CD14-positive monocyte (primary cell): ENCODE results near the gene MDGA2. TPM values are rescaled to one million over a fixed set of nuclear protein-coding genes. Genes with fewer than 3 reads are reported as not detected.

ENCODE experiments used
- DNase-seq, 3 donors: peaks; one replicate each; pipeline ENCODE4 v3.0.0-alpha.2; 2011 to 2022
- H2AFZ ChIP-seq: 2 replicates; pipeline ENCODE4 v1.6.0; 2012; ENCODE audit warnings: mild to moderate bottlenecking, low read depth, low read length, inconsistent platforms; ENCODE audit not compliant: insufficient read depth, poor library complexity, severe bottlenecking
- H3K27ac ChIP-seq, 2 donors: 1 replicate in 1 of 2; 2 replicates in 1 of 2; pipeline ENCODE4 v1.5.1; 2012 to 2013; ENCODE audit warnings: low read length in 2 of 2, control low read depth in 1 of 2, inconsistent platforms in 1 of 2, low read depth in 1 of 2, mild to moderate bottlenecking in 1 of 2
- H3K27me3 ChIP-seq, 2 donors: one replicate each; pipeline versions ENCODE4 v1.6.0 to v1.6.1; 2011 to 2013; ENCODE audit warnings: low read length in 2 of 2; ENCODE audit not compliant: control insufficient read depth in 2 of 2, insufficient read depth in 2 of 2
- H3K36me3 ChIP-seq, 2 donors: replicated peaks in 1 of 2; 1 replicate in 1 of 2; 2 replicates in 1 of 2; pipeline versions ENCODE4 v1.5.1 to v1.6.1; 2012 to 2013; ENCODE audit warnings: low read length in 2 of 2, control low read depth in 1 of 2, inconsistent platforms in 1 of 2, mild to moderate bottlenecking in 1 of 2; ENCODE audit not compliant: insufficient read depth in 2 of 2, control insufficient read depth in 1 of 2
- H3K4me1 ChIP-seq, 2 donors: 1 replicate in 1 of 2; 2 replicates in 1 of 2; pipeline versions ENCODE4 v1.5.1 to v1.6.1; 2012 to 2013; ENCODE audit warnings: low read length in 2 of 2, control low read depth in 1 of 2, inconsistent platforms in 1 of 2, mild to moderate bottlenecking in 1 of 2, moderate library complexity in 1 of 2; ENCODE audit not compliant: insufficient read depth in 2 of 2, control insufficient read depth in 1 of 2
- H3K4me2 ChIP-seq: replicated peaks from 2 replicates; pipeline ENCODE3; 2012; ENCODE audit warnings: low read length, moderate library complexity, mild to moderate bottlenecking; ENCODE audit not compliant: poor library complexity, severe bottlenecking; ENCODE audit errors: extremely low read depth
- H3K4me3 ChIP-seq, 3 experiments: fragments of 200-600 bp in 1 of 3; sonication (generic) in 1 of 3; replicated peaks in 1 of 3; 1 replicate in 2 of 3; 2 replicates in 1 of 3; pipeline ENCODE4 v1.5.1; 2011 to 2013; ENCODE audit warnings: low read length in 3 of 3, mild to moderate bottlenecking in 3 of 3, control low read depth in 2 of 3, low read depth in 2 of 3, inconsistent platforms in 1 of 3, moderate library complexity in 1 of 3
- H3K79me2 ChIP-seq: 2 replicates; pipeline ENCODE4 v1.6.0; 2012; ENCODE audit warnings: mild to moderate bottlenecking, control low read depth, inconsistent platforms, low read length, moderate library complexity; ENCODE audit not compliant: insufficient read depth
- H3K9ac ChIP-seq: 2 replicates; pipeline ENCODE4 v1.6.0; 2017; ENCODE audit warnings: low read length, mild to moderate bottlenecking; ENCODE audit not compliant: insufficient read depth, poor library complexity, severe bottlenecking
- H3K9me3 ChIP-seq, 2 donors: replicated peaks in 1 of 2; 1 replicate in 1 of 2; 2 replicates in 1 of 2; pipeline versions ENCODE4 v1.5.1 to v1.6.1; 2012 to 2013; ENCODE audit warnings: low read length in 2 of 2, control low read depth in 1 of 2; ENCODE audit not compliant: control insufficient read depth in 1 of 2, insufficient read depth in 1 of 2
- H4K20me1 ChIP-seq: 2 replicates; pipeline ENCODE4 v1.6.0; 2012; ENCODE audit warnings: mild to moderate bottlenecking, low read length, control low read depth, moderate library complexity; ENCODE audit not compliant: insufficient read depth
- H3K27ac Mint-ChIP-seq, 7 donors: one replicate each; pipeline ENCODE4 v1.8.0; 2020; ENCODE audit warnings: mild to moderate bottlenecking in 7 of 7, mixed read lengths in 7 of 7, moderate library complexity in 6 of 7, inconsistent platforms in 2 of 7
- H3K27me3 Mint-ChIP-seq, 3 donors: one replicate each; pipeline ENCODE4 v1.8.0; 2021 to 2022; ENCODE audit warnings: low read depth in 3 of 3, mild to moderate bottlenecking in 3 of 3, mixed read lengths in 3 of 3, moderate library complexity in 3 of 3, inconsistent platforms in 1 of 3
- H3K36me3 Mint-ChIP-seq, 2 donors: one replicate each; pipeline ENCODE4 v1.8.0; 2020; ENCODE audit warnings: mixed read lengths in 2 of 2, inconsistent platforms in 1 of 2, mild to moderate bottlenecking in 1 of 2
- H3K4me1 Mint-ChIP-seq: one replicate; pipeline ENCODE4 v1.8.0; 2020; ENCODE audit warnings: mild to moderate bottlenecking, mixed read lengths
- H3K4me3 Mint-ChIP-seq, 2 donors: one replicate each; pipeline ENCODE4 v1.8.0; 2020; ENCODE audit warnings: mild to moderate bottlenecking in 2 of 2, mixed read lengths in 2 of 2, moderate library complexity in 1 of 2
- H3K9me3 Mint-ChIP-seq, 7 donors: one replicate each; pipeline ENCODE4 v1.8.0; 2020 to 2022; ENCODE audit warnings: mixed read lengths in 7 of 7, mild to moderate bottlenecking in 6 of 7, moderate library complexity in 6 of 7, inconsistent platforms in 2 of 7
- WGBS: methylation state at CpG from one replicate; pipeline ENCODE4 v1.1.5; 2013; ENCODE audit warnings: missing lambda C conversion rate; ENCODE audit not compliant: insufficient coverage; 5-methylcytosine and 5-hydroxymethylcytosine counted together
- intact Hi-C, 2 donors: fragments of 100-400 bp; cut with micrococcal nuclease; formaldehyde crosslinking; loops; one replicate each; pipeline versions ENCODE4 v1.15.0 to v1.15.1; 2023
- polyA plus RNA-seq, 3 donors: library from polyadenylated mRNA; depleted of rRNA in 1 of 3; unstranded in 2 of 3; stranded (reverse) in 1 of 3; fragments of 300-500 nt in 2 of 3; fragments of >200 nt in 1 of 3; fragmentation: Illumina TruSeq in 2 of 3; gene quantifications; 1 replicate in 2 of 3; 2 replicates in 1 of 3; pipeline ENCODE4 v1.2.3, GENCODE V29; 2012 to 2021
- TF ChIP-seq, protein P1 (sequence below): fragments of 200-600 bp; IDR thresholded peaks from one replicate; pipeline ENCODE4 v1.8.0; 2022; ENCODE audit warnings: antibody characterized with exemption, mild to moderate bottlenecking

MDGA2 gene
- polyA plus RNA-seq, 3 donors = not detected

DNA sequence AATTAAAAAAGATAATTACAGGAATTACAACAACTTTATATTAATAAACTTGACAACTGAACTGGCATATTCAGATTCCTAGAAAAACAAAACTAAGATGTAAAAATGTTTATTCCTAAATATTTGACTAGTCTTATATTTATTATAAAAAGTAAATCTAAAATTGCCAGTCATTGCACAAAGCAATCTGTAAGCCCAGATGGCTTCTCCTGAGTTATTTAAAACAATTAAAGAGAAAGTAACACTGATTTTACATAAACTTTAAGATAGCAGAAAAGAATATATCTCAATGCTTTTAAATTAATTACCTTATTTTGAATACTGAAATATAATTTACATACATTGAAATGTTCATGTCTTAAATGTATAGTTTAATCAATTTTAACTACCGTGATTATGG lies 589.7 kb downstream of the MDGA2 start:
- Mint-ChIP-seq H3K27ac (no peak overlapping the region), H3K9me3 (peaks cover 0 to 2% (median 0%) of the 10 kb centered on the region in 7 donors), H3K36me3 (no peaks in the 10 kb centered on the region), H3K4me1 (no peaks in the 10 kb centered on the region), H3K4me3 (no peak overlapping the region), H3K27me3 (no peaks in the 10 kb centered on the region)
- Histone ChIP-seq H3K4me3 (no peak overlapping the region), H3K79me2 (no peaks in the 10 kb centered on the region), H3K9ac (no peak overlapping the region), H2AFZ (no peak overlapping the region), H3K4me1 (no peaks in the 10 kb centered on the region), H3K27ac (no peak overlapping the region), H3K9me3 (no peaks in the 10 kb centered on the region), H4K20me1 (no peaks in the 10 kb centered on the region), H3K36me3 (no peaks in the 10 kb centered on the region), H3K4me2 (no peak overlapping the region), H3K27me3 (no peaks in the 10 kb centered on the region)
- no CpG with 5 or more reads among the region's 1 CpG for WGBS
- TF ChIP-seq, protein P1, sequence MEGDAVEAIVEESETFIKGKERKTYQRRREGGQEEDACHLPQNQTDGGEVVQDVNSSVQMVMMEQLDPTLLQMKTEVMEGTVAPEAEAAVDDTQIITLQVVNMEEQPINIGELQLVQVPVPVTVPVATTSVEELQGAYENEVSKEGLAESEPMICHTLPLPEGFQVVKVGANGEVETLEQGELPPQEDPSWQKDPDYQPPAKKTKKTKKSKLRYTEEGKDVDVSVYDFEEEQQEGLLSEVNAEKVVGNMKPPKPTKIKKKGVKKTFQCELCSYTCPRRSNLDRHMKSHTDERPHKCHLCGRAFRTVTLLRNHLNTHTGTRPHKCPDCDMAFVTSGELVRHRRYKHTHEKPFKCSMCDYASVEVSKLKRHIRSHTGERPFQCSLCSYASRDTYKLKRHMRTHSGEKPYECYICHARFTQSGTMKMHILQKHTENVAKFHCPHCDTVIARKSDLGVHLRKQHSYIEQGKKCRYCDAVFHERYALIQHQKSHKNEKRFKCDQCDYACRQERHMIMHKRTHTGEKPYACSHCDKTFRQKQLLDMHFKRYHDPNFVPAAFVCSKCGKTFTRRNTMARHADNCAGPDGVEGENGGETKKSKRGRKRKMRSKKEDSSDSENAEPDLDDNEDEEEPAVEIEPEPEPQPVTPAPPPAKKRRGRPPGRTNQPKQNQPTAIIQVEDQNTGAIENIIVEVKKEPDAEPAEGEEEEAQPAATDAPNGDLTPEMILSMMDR = no peak
- no peak for DNase-seq
- intact Hi-C loops = no loop called here

DNA sequence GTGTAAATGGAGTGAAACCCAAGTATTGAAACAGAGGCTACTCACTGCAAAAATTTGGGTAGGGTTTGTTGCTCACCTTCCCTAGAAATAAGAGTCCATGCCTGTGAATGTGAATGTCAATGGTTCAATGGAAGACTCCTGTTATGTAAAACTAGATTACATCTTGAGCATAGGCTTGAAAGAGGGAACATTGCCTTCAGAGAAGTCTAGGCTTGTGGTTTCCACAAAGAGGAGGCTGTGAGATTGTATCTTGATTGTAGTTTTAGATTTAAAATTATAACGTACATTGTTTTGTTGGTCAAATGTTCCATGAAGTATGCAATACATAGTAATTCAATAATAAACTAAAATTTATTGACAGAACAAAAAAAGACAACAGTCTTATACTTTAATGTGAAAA lies 610.1 kb downstream of the MDGA2 start:
- Histone ChIP-seq H3K9ac (no peak overlapping the region), H3K36me3 (no peaks in the 10 kb centered on the region), H3K4me2 (no peak overlapping the region), H3K4me1 (no peaks in the 10 kb centered on the region), H3K27me3 (no peaks in the 10 kb centered on the region), H2AFZ (no peak overlapping the region), H3K79me2 (no peaks in the 10 kb centered on the region), H3K4me3 (no peak overlapping the region), H4K20me1 (no peaks in the 10 kb centered on the region), H3K9me3 (no peaks in the 10 kb centered on the region), H3K27ac (no peak overlapping the region)
- no peak overlapping the region for H3K27ac Mint-ChIP-seq
- H3K4me3 Mint-ChIP-seq = no peak overlapping the region
- no peaks in the 10 kb centered on the region for H3K27me3 Mint-ChIP-seq
- no CpG with 5 or more reads among the region's 1 CpG for WGBS
- peaks cover 0 to 1% (median 0%) of the 10 kb centered on the region in 7 donors for H3K9me3 Mint-ChIP-seq
- H3K4me1 Mint-ChIP-seq = no peaks in the 10 kb centered on the region
- intact Hi-C loops = no loop called here
- DNase-seq = no peak
- H3K36me3 Mint-ChIP-seq = no peaks in the 10 kb centered on the region
- TF ChIP-seq, protein P1 = no peak
